Measurements from ENCODE around the gene TOB1. TPM values are rescaled to one million over a fixed set of nuclear protein-coding genes. Genes with fewer than 3 reads are reported as not detected.

TOB1 gene
- total RNA-seq, 4 donors from 2014 or later = 28.8 to 79.7 (median 37.0) TPM

- no peak for ATAC-seq (ENCODE audit: low FRiP score)
- DNase-seq (ENCODE audit: low spot score) = no peak
- TF ChIP-seq CTCF (IDR thresholded peaks at IDR 0.05) = no peak
These were observed 21.9 kb downstream of the TOB1 start for GRCh38 chr17:50844117-50844700.

GRCh38 chr17:50843150-50843905, 22.8 kb downstream of the TOB1 start:
- no peak for ATAC-seq (ENCODE audit: low FRiP score)
- TF ChIP-seq CTCF (IDR thresholded peaks at IDR 0.05) = no peak
- DNase-seq (ENCODE audit: low spot score) = no peak

GRCh38 chr17:50842506-50843149, 23.5 kb downstream of the TOB1 start:
- DNase-seq (ENCODE audit: low spot score) (no peak), ATAC-seq (ENCODE audit: low FRiP score) (no peak)
- no peak for TF ChIP-seq CTCF (IDR thresholded peaks at IDR 0.05)

- DNase-seq (ENCODE audit: low spot score) = peak; percentile 49
- TF ChIP-seq CTCF (IDR thresholded peaks at IDR 0.05) = peak in 1 of 3 donors; percentile 32
- peak; percentile 49 for ATAC-seq (ENCODE audit: low FRiP score)
These were observed 24.2 kb downstream of the TOB1 start for GRCh38 chr17:50841949-50842354.

- no peak for TF ChIP-seq CTCF (IDR thresholded peaks at IDR 0.05)
- DNase-seq (ENCODE audit: low spot score) (no peak), ATAC-seq (ENCODE audit: low FRiP score) (no peak)
These were observed 24.7 kb downstream of the TOB1 start for GRCh38 chr17:50841277-50841948.

- ATAC-seq (ENCODE audit: low FRiP score) = no peak
These were observed 25.8 kb downstream of the TOB1 start for GRCh38 chr17:50840311-50840851.

More at GRCh38 chr17:50840311-50840851, 25.8 kb downstream of the TOB1 start:
- DNase-seq (ENCODE audit: low spot score) = no peak
- TF ChIP-seq CTCF (IDR thresholded peaks at IDR 0.05) = no peak
